Stimulated activated CD4-positive, alpha-beta T cell treated with anti-CD3 and anti-CD28 coated beads, Interleukin-1b, Interleukin-23, amount 100 ng/mL, for 1 hour (primary cell): ENCODE measurements around the gene ANLN.
"Not testable (repeated sequence)": the region's sequence is repeated elsewhere in the genome, so short reads cannot be mapped to it uniquely, and the experiment has no call there.

Experiments used
- DNase-seq, 2 donors: peaks; one replicate each; pipeline ENCODE4 v3.0.0-alpha.2; 2020; ENCODE audit warnings: low read depth in 2 of 2

The ANLN gene

DNA sequence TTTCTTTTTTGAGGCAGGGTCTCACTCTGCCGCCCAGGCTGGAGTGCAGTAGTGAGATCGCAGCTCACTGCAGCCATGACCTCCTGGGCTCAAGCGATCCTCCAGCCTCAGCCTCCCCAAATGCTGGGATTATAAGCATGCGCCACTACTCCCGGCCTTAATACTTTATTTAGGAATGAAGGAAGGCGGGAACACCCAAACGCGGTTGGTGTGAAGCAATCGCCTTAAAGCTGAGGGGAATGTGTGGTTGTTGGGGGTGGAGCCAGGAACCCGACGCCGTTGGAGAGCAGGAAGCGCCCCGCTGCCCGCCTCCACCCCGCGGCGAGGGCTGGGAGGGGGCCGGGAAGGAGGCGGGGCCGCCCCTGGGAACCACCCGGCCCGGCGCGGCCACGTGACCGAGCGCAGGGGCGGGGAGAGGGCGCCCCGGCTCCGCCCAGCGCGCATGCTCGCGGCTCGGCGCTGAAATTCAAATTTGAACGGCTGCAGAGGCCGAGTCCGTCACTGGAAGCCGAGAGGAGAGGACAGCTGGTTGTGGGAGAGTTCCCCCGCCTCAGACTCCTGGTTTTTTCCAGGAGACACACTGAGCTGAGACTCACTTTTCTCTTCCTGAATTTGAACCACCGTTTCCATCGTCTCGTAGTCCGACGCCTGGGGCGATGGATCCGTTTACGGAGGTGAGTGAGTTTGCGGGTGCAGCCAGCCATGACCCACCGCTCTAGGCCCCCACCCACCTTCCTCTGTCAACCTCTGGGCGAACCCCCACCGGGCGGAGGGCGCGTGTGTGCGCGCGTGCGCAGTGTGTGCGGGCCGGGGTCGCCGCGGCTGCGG, at the start of gene ANLN:
ANLN (plus strand) TSS at position 492 of the 828 bp plus-strand sequence; CDS start at position 657, 165 bp downstream.
- peak; percentile 55 to 71 for DNase-seq

DNA sequence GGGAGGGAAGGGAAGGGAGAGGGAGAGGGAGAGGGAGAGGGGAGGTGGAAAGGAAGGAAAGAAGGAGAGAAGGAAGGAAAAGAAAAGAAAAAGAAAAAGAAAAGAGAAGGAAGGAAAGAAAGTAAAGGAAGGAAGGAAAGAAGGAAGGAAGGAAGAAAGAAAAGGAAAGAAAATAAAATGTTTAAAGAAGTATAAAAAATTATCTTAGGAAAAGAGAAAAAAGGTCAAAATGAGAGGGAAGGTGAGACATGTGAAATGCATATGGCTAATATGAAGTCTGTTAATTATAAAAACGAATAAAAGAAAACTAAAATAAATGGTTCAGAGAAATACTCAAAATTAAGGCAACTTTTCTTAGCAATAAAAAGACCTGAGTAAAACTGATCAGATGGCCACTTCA, 46.1 kb upstream of the ANLN start:
- DNase-seq = no peak

- no peak for DNase-seq
These were observed 45.0 kb upstream of the ANLN start for GRCh38 chr7:36344622-36345021.

- no peak for DNase-seq
These were observed 43.3 kb upstream of the ANLN start for GRCh38 chr7:36346260-36346831.

DNA sequence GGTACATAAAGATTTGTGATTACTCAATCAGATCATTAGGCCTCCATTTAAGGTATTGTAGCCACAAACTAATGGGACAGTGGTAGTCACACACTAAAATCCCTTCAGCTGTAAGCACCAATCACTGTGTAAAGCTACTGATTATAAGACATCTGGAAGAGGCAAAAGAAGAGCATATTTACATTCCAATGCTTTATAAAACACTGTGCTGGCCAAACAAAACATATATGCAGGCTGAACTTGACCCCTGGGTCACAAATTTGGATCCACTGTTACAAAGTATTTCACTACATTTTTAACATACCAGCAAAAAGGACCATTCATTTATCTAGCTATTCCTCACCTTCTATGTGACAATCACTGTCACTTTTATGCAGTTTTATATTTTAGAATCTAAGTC, 41.4 kb upstream of the ANLN start:
- no peak for DNase-seq

DNA sequence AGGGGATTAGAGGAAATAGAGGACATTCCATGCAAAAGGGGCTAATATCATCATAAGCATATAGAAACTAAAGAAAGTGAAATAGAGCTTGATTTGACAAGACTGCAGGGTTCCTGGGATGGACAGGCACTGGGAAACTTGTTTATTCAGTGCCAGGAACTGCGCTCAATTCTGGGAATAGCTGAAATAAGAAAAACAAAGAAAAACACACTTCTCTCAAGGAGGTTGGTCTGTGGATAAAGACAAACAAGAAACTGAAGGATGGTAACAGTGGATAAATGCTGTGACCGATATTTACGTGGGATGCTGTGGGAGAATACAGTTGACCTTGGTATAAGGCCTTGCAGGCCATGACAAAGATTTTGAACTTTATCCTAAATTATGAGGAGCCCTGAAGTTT, 40.9 kb upstream of the ANLN start:
- no peak for DNase-seq

- DNase-seq = no peak
These were observed 40.0 kb upstream of the ANLN start for GRCh38 chr7:36349626-36350025.

GRCh38 chr7:36355490-36355889, 34.2 kb upstream of the ANLN start:
- no peak for DNase-seq

- no peak for DNase-seq
These were observed 32.6 kb upstream of the ANLN start for GRCh38 chr7:36357054-36357453.

DNA sequence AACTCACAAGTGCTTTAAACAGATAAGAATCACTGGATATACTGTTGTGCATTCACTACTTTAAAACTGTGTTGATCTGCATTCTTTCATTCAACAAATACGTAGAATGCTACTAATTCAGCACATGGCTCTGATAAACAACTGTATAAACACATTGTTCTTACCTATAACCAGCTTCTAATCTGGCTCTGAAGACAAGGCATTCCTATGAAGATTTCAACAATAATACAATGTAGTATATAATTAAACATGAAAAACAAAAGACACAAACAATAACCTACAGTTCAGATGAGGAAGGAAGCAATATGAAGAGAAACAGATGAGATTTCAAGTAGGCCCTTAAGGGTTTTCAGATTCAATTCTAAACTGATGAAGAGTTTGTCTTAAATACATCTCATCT, 31.1 kb upstream of the ANLN start:
- no peak for DNase-seq

GRCh38 chr7:36360244-36360643, 29.4 kb upstream of the ANLN start:
- DNase-seq = no peak

DNA sequence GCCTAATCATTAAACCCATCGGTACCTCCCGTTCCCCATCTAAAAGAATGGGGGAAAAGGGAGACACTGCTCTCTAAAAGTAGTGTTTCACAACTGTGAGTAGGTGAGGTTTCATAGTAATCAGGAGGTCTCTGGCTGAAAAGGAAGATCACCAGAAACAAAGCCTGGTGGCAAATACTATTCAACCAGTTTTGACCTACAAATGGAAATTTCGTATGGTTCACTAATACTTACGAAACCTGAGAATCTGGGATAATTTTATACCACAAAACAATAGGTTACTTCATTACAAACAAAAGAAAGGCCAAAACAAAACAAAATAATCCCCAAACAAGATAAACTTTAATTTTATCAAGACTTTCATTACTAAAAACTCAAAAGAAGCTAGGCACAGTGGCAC, 28.4 kb upstream of the ANLN start:
- no peak for DNase-seq

GRCh38 chr7:36363515-36363914, 26.1 kb upstream of the ANLN start:
- DNase-seq = no peak

DNA sequence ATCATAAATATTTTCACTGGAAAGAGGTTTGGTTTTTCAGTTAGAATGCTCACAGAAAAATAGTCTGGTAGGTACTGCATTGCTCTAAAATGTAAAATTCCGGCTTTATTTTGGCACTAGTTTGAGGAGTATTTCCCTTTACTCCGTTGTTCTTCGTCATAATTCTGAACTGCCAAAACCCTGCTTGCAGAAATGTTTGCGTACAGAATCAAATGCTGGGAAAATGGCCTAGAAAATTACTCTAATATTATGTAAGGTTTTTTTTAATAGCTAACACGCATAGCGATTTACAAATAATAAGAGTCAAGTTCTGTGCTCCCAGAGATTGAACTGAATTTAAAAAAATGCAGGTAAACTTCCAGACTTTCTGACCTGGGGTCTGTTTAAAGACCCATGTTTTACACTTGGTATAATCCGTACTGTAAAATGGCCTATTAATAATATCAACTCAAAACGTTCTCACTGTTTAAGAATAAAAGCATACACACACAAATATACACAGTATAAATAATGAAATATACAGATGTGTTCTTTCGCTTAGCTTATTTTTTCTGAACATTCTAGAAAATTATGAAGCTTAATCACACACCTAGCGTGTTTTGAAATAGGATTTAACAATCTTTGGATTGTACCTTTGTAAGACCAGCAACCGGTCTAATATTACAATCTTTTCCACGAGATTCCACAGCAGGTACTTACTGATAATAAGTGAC, 23.5 kb upstream of the ANLN start:
- no peak for DNase-seq

GRCh38 chr7:36366718-36367560, 22.7 kb upstream of the ANLN start:
- peak; percentile 74 to 82 for DNase-seq

DNA sequence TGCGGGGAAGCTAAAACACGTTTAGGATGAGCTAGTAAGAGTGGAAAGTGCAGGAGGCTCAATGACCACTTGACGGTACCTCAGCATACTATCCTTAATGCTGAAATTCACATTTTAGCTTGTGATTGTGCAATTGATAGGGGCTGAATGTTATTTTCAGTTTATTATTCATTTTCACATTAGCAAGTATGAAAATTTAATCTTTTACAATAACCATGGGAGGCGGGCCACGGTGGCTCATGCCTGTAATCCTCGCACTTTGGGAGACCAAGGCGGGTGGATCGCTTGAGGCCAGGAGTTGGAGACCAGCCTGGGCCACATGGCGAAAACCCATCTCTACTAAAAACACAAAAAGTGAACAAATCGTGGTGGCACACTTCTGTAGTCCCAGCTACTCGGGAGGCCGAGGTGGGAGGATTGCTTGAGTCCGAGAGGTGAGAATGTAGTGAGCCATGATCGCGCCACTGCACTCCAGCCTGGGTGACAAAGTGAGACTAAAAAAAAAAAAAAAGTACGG, 22.0 kb upstream of the ANLN start:
- no peak for DNase-seq

- no peak for DNase-seq
These were observed 21.2 kb upstream of the ANLN start for GRCh38 chr7:36368496-36368895.

DNA sequence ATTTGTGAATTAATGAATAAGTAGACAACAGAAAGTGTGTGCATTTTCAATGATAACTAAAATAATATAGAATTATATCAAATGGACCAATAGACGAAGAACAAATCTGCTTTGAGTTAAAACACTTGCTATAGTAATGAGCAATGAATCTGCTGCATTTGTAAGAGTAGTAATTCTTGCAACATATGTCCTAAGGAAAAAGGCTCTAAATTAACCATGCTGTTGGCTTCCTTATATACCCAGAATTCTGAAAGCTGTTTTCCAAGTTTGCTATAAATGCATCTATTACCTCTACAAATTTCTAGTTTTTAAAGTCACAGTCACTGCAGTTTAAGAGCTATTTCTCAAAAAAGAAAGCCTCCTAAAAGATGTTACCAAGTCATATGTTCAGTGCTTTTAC, 20.5 kb upstream of the ANLN start:
- no peak for DNase-seq

- DNase-seq = no peak
These were observed 19.6 kb upstream of the ANLN start for GRCh38 chr7:36370046-36370445.

- DNase-seq = no peak
These were observed 17.5 kb upstream of the ANLN start for GRCh38 chr7:36372156-36372555.

GRCh38 chr7:36378555-36378954, 11.1 kb upstream of the ANLN start:
- DNase-seq = not testable (repeated sequence)
